Measurements from ENCODE around the gene LEKR1.
"Not testable (repeated sequence)": the region's sequence is repeated elsewhere in the genome, so short reads cannot be mapped to it uniquely, and the experiment has no call there.

LEKR1 gene

GRCh38 chr3:156826144-156826895, at the start of gene LEKR1:
Gene LEKR1, plus strand, starts transcription at chr3:156826353. Its CDS starts 2,977 bp downstream, at chr3:156829330.
- peak; percentile 57 for DNase-seq (ENCODE audit: low spot score)

DNA sequence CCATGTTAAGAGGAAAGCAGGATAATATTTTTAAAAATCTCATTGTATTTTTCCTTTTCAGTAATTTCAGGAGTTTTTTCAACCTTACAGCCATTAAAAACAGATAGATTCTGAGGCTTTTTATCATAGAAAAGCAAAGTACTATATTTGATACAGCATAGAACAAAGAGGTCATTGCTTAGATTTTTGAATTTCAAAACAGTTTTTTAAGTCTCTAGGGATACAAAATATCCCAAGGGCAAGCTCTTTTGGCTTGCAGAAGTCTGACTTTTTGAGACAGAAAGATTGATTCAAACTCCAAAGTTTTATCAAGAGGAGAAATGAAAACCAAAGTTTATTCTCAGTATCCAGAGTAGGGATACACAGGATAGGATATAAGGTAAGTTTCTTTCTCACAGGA, 49.3 kb upstream of the LEKR1 start:
- DNase-seq (ENCODE audit: low spot score), result no peak

DNA sequence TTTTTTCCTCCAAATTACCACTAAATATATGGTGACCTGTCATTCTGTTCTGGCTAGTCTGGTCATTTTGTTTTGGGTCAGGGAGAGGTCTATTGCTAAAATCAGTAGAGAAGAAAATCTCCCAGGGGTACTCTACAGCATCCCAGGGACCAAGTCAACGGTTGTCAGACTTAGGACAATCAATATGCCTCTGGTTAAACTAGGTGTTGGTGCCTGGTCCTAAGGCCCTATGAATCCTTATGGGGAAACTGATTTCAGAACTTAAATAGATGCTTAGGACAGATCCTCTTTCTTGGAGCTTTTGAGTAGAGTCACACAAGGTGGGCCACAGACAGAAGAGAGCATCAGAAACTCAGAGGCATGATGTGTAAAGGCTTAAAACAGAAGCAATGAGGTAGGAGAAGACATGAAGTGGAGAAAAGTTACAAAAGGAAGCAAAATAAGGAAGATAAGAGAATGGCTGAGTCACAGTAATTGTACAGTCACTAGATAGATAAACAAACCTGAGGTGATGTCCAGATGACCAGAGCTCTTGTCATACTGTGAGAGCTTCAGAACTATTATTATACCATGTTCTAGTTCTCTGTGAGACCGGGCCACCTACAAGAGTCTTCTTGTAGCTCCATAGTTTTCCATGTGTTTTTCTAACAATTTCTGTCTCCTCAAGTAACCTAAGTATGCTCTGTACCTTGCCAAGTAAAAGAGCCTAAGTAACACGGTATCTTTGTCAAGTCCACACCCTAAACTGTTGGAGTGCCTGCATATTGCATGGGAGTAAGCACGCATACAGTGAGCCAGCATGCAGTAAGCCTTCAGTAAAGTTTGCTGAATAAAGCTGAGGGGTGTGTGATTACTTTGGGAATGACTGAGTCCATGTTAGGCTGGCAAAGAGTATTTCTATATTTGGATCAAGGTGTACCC, 44.6 kb upstream of the LEKR1 start:
- no peak for DNase-seq (ENCODE audit: low spot score)

DNA sequence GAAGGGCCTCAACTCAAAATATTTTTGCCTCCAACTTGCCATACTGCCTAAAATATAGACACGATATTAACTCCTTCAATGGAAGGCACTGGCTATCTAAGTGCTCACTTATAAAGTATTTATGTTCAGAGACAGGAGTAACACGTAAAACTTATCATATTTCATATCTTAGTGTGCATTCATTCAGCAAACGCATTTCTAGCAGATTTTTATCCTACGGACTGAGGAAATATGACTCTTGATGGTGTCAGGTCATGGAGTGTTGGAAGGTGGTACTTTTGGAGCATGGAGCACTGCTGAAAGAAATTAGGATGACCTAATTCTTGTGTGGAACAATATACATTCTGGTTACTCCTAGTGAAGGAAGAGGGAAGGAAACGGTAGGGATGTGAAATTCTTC, 43.8 kb upstream of the LEKR1 start:
- DNase-seq (ENCODE audit: low spot score), result no peak

GRCh38 chr3:156782921-156783320, 43.2 kb upstream of the LEKR1 start:
- DNase-seq (ENCODE audit: low spot score), result no peak

- DNase-seq (ENCODE audit: low spot score), result no peak
These were observed 39.2 kb upstream of the LEKR1 start for GRCh38 chr3:156787001-156787400.

DNA sequence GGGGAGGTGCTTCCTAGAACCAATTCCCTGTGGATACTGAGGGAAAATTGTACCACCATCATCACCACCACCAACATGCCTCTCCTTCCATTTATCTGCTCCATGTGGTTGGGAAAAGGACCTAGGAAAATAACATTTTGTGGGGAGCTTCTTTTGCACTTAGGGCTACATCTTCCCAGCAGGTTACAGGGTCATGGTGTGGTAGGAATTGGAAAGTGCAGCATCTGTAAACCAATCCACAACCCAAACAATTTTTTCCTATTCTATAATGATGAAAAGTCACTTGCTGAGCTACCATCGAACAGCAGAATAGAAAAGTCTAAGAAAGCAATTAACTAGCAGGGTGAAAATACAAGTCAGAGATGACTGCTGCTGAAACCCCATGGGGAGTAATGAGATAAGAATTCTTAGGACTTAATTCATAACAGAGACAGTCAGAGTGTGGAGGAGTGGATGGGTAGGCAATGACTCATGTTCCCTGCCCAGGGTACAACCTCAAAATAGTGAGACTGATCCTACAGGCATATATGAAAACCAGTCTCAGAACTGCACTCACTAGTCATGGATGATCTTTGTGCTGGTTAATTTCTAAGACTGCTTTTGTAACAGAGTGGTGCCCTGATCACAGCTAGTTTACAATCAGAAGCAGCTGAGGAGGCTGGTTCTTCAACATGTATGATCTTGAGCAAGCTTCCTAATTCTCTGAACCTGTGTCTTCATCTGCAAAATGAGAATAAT, 38.1 kb upstream of the LEKR1 start:
- DNase-seq (ENCODE audit: low spot score), result no peak

GRCh38 chr3:156788846-156789245, 37.3 kb upstream of the LEKR1 start:
- no peak for DNase-seq (ENCODE audit: low spot score)

DNA sequence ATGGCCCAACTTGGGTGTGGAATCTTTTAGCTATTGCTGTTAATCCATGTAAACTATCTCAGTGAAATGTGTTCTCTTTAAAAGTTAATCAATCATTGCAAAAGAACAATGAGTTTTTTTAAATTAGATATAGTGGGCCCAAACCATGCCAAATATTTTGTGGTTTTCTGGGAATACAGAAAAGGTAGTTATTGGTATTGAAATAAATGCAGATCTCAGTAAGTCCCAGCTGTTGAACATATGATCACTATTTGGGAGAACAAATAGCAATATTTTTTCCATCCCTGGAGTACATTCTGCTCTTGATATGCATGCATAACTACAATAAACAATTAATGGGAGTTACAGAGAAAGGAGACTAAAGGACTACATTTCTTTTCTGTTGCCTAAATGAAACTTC, 36.0 kb upstream of the LEKR1 start:
- DNase-seq (ENCODE audit: low spot score), result no peak

GRCh38 chr3:156792114-156792513, 34.0 kb upstream of the LEKR1 start:
- no peak for DNase-seq (ENCODE audit: low spot score)

DNA sequence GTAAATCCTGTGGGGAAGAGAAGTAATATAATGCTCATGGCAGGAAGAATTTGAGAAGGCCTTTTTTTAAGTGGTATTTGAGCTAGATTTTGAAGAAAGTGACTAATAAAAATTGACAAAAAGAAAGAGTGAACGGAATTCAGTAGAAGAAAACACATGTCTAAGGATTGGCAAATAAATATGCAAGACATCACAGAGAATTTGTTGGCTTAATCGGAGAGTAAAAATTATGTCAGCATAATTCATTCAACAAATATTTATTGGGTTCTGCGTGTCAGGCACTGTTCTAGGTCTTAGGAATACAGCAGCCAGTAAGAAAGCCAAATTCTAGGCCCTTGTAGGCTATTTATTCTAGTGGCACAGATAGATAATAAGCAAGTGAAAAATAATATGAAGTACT, 33.6 kb upstream of the LEKR1 start:
- no peak for DNase-seq (ENCODE audit: low spot score)

DNA sequence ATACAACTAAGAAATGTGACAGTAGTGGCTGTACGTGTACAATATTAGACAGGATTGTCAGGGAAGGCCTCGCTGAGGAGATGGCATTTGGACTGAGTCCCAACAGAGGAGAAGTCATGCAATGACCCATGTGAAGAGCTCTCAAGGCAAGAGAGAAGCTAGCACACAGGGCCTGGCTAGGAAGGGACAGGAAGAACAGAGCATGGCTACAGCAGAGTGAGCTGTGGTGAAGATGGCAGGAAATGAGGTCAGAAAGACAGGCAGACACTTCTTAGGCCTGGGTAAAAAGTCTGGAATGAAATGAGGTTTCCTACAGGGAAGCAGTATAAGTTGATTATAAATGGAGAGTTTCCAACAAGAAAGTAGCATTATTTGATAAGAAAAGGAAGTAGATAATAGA, 33.2 kb upstream of the LEKR1 start:
- DNase-seq (ENCODE audit: low spot score), result no peak

DNA sequence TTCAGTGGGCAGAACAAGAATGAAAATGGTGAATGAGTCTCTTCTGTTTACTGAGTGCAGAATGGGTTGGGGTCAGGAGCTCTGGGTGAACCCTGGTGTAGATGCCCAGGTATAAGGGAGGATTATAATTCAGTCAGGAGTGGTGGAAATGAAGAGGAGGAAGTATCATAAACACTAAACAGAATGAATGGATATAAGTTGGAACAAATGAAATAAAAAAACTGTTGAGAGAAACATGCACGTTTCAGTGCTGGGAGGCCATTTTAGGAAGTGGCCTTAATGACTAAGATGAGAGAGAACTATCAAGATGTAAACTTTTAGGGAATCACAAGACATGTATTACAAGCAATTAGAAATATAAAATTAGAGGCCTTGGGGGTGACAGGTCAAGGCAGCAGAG, 32.8 kb upstream of the LEKR1 start:
- DNase-seq (ENCODE audit: low spot score), result no peak

- no peak for DNase-seq (ENCODE audit: low spot score)
These were observed 32.3 kb upstream of the LEKR1 start for GRCh38 chr3:156793851-156794250.

- DNase-seq (ENCODE audit: low spot score), result no peak
These were observed 30.2 kb upstream of the LEKR1 start for GRCh38 chr3:156795890-156796481.

DNA sequence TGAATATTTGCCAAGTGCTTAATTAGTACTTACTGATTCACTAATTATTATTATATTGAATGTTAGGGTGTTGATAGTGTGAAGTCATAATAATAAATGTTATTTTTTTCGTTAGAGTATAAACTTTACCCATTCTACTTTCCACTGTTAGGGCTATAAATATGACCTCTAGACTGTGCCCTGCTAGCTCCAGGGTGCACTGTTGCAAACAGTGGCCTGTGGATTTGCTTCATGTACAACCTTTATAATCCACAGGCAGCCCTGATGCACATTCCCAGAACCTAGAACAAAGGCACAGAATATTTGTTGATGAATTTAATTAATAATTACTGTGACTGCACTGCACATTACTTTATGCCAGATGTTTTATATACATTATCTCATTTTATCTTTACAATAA, 28.8 kb upstream of the LEKR1 start:
- DNase-seq (ENCODE audit: low spot score), result no peak

DNA sequence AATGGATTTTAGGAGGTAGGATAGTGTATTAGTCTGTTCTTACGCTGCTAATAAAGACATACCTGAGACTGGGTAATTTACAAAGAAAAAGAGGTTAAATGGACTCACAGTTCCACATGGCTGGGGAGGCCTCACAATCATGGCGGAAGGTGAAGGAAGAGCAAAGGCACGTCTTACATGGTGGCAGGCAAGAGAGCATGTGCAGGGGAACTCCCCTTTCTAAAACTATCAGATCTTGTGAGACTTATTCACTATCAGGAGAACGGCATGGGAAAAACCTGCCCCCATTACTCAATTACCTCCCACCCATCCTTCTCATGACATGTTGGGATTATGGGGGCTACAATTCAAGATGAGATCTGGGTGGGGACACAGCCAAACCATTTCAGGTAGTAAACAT, 25.9 kb upstream of the LEKR1 start:
- DNase-seq (ENCODE audit: low spot score), result not testable (repeated sequence)

DNA sequence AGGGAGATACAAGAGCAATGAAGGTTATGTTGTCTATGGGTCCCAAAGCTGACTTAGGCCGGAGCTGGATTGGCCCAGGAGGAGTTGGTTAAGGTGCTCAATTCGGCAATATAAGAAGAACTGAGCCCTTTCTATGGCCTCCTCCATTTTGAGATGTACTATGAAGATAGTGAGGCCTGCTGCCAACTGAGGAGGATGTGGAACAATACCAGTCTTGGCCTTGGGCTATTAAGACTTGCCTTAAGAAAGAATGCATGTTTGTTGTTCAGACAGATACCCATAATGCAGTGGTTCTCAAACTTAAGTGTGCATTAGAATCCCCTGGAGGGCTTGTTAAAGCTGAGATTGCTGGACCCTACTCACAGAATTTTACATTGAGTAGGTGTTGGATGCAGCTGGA, 24.4 kb upstream of the LEKR1 start:
- DNase-seq (ENCODE audit: low spot score), result no peak

DNA sequence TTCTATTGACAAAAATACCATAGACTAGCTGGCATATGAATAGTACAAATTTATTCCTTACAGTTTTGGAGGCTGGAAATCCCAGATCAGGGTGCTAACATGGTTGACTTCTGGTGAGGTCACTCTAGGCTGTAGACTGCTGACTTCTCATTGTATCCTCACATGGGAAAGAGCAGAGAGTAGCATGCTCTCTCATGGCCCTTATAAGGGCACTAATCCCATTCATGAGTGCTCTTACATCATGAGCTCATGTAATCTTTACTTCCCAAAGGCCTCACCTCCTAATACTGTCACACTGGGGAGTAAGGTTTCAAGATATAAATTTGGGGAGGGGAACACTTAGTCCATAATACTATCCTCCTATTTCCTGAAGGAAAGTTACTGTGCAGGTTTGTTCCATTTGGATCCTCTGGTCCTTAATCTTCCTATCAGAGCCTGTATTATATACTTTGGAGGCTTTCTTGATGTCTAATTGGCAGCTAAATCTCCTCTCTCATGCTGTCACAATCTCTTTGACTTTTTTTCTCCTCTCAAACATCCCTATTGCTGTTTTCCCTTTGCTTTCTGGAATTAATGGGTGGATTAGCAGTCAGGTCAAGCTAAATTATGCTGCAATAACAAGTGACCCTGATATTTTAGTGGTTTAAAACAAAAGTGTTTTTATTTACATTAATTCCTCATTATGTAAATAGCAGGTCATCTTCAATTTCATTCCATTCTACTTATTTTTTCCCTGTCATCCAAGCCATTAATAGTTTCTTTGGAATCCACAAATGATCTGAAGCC, 23.1 kb upstream of the LEKR1 start:
- DNase-seq (ENCODE audit: low spot score), result no peak

DNA sequence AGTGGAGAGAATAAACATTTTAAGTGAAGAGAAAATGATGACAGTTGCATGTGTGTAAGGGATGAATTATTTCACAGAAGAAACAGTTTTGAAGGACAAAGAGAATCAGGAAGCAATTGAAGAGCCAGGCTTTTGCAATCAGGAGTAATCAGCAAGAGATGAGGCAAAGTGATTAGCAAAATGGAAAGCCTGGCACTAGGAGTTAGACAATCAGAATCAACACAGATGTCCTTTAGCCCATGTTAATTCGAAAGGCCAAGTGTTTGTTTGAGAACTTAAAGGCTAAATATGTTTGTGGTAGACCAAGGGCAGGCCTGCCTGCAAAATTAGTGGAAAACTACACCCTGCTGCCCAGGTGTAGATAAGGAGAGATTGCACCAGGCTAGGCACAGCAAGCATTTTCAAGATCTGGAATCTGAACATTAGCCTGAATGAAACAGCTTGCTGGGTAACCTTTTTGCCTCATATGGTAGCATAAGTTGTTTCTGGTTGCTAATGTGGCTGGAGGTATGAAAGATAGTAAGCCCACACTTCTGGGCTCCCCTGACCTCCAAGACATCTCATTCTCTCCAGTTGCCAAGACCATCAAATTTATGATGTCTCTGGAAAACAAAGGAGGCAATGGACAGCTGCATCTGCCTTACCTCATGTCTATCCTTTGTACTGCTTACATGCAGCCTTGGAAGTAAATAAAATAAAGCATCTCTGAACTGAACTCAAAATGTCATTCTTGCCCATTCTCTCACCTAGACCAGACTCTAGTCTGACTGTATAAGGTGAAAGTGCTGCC, 22.0 kb upstream of the LEKR1 start:
- DNase-seq (ENCODE audit: low spot score), result no peak

DNA sequence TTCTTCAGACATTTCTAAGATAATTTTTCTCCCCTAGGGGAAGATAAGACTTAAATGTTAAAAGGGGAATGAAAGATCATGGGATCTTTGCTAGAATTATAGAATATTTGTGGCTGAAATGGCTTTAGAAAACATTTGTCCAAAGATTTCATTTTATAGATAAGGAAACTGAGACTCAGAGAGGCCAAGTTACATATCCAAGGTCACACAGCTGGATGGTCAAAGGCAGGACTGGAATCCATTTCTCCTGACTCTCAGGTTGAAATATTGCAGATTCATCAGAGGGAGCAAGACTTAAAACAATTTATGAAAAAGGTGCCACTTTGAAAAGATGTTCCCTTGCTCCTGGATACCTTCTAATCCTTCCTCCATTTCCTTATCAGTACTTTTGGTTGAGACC, 19.5 kb upstream of the LEKR1 start:
- DNase-seq (ENCODE audit: low spot score), result no peak
